Skin epidermis (tissue), 12 donors: Measurements from ENCODE around the gene ZNF428.
"Not testable (repeated sequence)": the region's sequence is repeated elsewhere in the genome, so short reads cannot be mapped to it uniquely, and the experiment has no call there.

Source experiments
- H3K27ac ChIP-seq, 21 experiments: fragments of 200-600 bp; sonication (generic) in 11 of 21; one replicate each; pipeline ENCODE4 v1.5.0; 2020; ENCODE audit warnings: mild to moderate bottlenecking in 3 of 21, inconsistent platforms in 2 of 21, moderate library complexity in 2 of 21
- H3K4me3 ChIP-seq, 7 experiments: fragments of 200-600 bp; sonication (generic) in 2 of 7; one replicate each; pipeline ENCODE4 v1.5.0; 2020; ENCODE audit warnings: inconsistent platforms in 2 of 7, mild to moderate bottlenecking in 2 of 7, moderate library complexity in 1 of 7

The ZNF428 gene

DNA sequence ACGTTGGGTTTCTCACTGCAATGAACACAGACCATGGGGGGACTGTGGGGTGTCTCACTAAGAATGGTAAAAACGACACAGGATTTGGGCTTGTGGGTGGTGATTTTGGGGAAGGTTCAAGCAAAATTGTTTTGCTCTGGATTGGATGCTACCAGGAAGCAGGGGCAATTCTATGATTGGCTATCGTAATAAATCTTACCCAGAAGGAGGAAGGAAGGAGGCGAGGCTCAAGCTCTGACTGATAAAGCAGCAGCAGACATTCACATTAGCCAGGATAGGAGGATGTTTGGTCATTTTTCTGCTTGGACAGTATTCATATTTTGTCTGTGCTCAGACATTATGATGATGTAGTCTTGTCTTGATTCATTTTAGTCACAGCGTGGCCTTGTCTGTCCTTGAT is 21.6 kb downstream of the ZNF428 start:
- no peak overlapping the region for H3K4me3 ChIP-seq
- peak overlapping the region in 4 of 21 experiments; percentile 88 to 100 (median 98) for H3K27ac ChIP-seq

DNA sequence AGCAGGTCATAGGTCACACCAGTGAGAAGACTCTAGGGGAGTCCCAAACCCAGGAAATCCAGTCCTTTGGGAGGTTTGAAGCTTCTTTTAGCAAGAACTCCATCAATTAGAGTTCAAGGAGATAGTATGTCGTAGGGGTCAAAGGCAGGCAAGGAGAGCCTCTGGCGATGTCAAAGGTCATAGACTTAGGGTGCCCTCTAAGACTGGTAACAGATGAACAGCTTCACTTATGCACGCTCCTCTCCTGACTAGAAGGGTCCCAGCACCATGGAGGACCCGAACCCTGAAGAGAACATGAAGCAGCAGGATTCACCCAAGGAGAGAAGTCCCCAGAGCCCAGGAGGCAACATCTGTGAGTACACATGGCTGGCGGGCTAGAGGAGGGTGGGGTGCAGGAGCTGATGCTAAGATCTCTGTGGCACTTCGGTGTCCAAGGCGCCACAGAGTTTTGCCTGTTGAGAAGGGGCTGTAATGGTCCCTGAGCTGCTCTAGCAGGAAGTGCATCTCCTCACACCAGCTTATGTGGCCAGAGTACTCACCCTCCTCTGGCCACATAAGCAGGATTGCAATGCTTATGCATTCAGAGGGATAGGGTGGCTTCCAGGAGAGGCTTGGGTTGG is 22.5 kb downstream of the ZNF428 start:
- peak overlapping the region; percentile 70 to 100 (median 97) for H3K27ac ChIP-seq
- peak overlapping the region; percentile 51 to 79 (median 64) for H3K4me3 ChIP-seq

DNA sequence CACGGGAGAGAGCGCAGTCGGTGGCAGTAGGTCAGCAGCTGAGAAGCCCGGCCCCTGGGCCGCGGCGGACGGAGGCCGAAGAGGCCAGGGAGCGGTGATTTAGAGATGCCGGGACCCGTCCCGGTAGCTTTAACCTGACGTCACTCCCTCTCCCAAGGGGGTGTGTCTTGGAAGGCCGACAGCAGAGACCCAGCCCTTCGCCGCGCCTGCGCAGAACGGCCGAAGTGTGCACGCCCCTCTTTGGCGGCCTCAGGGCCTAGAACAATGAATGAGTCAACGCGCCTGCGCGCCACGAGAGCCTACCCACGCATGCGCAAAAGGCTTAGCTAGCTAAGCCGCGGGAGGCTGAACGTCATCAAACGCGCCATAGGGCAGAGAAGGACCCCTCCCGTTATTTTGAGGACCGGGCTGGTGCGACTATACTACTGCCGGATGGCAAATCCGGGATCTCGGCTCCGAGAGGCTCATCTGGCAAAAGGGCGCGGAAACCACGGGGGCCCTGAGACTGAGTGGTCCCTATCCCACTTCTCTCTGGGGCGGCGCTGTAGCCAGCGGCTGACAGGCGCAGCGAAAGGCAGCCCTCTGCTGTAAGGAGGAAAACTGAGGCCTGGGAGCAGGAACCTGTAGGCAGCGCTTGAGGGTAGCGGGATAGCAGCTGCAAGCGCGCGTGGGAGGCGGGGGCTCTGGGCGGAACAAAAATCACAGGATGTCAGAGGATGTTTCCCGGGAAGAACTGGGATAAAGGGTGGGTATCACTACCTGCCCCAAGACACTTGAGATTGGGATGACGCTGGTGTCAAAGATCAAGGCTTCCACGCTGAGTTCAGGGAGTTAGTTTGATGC is 23.2 kb downstream of the ZNF428 start, which contains the start of the genes IRGQ and ZNF576:
Gene IRGQ, minus strand, starts transcription at position 136 of the 843 bp plus-strand sequence. CDS start 796 bp downstream, outside the sequence.
Gene ZNF576, plus strand, starts transcription at position 597 of the 843 bp plus-strand sequence. CDS start 514 bp downstream, outside the sequence.
- peak within 1 kb of the TSS; percentile 51 to 79 (median 64) for H3K4me3 ChIP-seq

DNA sequence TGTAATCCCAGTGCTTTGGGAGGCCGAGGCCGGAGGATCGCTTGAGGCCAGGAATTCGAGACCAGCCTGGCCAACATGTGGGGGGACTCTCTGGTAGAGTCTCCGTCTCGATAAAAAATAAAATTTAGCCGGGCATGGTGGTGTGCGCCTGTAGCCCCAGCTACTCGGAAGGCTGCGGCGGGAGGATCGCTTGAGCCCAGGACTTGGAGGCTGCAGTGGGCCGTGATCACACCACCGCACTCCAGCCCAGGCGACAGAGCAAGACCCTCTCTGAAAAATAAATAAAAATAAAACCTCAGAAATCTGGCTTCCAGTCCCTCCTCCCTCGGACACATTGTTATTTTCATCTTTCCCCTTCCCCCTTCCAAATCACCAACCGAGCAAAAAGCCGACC is 23.8 kb downstream of the ZNF428 start:
- Histone ChIP-seq H3K27ac (peak overlapping the region; percentile 10 to 99 (median 95)), H3K4me3 (peak overlapping the region; percentile 51 to 79 (median 64))

More for the DNA sequence above, 23.2 kb downstream of the ZNF428 start, which contains the start of the genes IRGQ and ZNF576:
- H3K27ac ChIP-seq: peak within 1 kb of the TSS; percentile 70 to 100 (median 97)

DNA sequence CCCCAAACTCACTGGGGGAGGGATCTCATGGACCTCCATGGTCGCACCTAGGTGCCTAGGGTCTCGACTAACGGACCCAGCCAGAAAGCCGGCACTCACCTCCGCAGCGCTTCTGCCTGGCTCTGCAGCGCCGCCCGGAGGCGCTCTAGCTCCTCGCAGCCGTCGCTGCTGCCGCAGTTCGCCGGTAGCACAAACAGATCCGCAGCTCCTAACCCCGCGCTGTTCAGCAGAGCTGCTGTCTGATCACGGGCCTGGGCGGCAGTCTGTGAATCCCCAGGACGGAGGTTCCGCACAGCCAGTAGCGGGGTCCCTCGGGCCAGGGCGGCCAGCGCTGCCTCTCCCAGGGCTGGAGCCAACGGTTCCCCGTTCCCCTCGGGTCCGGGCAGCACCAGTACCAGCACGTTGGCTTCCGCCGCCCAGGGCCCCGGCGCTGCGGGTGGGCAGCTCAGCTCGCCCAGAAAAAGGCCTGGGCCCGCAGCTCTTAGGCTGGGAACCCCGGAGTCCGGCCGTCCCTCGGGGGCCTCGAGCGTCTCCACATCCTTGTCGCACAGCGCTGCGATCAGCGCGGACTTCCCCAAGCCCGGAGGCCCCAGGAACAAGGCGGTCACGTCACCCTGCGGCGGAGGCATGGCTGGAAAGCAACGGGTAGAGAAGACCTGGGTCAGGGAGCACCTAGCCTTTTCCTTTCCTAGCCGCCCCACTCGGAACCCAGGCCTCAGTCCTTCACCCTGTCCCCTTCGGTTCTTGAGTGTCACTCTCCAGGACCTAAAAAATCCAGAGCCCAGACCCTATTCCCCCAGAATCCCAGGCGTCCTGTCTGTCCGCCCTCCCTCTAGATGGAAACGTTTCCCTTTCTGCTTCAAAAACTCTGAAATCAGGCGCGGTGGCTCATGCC is 24.5 kb downstream of the ZNF428 start:
- Histone ChIP-seq H3K27ac (peak overlapping the region; percentile 10 to 99 (median 95)), H3K4me3 (peak overlapping the region; percentile 51 to 79 (median 64))

DNA sequence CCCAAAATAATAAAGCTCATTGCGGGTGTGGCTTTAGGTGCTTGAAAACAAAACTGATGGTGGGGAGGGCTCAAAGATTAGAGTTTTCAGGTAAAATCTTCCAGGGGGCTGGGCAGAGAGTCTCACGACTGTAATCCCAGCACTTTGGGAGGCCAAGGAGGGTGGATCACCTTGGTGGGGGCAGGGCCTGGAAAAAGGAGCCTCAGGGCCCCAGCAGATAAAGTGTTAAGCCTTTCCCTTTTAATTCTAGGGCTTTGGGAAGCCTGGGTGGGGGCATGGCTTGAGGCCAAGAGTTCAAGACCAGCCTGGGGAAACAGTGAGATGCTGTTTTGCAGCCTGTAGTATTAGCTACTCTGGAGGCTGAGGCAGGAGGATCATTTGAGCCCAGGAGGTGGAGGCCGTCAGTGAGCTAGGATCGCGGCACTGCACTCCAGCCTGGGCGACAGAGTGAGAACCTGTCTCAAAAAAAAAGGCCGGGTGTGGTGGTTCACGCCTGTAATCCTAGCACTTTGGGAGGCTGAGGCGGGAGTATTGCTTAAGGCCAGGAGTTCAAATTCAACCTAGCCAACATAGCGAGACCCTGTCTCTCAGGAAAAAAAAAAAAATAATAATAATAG is 25.2 kb downstream of the ZNF428 start:
- Histone ChIP-seq H3K4me3 (peak overlapping the region; percentile 51 to 79 (median 64)), H3K27ac (peak overlapping the region in 16 of 21 experiments; percentile 5 to 99 (median 94))

DNA sequence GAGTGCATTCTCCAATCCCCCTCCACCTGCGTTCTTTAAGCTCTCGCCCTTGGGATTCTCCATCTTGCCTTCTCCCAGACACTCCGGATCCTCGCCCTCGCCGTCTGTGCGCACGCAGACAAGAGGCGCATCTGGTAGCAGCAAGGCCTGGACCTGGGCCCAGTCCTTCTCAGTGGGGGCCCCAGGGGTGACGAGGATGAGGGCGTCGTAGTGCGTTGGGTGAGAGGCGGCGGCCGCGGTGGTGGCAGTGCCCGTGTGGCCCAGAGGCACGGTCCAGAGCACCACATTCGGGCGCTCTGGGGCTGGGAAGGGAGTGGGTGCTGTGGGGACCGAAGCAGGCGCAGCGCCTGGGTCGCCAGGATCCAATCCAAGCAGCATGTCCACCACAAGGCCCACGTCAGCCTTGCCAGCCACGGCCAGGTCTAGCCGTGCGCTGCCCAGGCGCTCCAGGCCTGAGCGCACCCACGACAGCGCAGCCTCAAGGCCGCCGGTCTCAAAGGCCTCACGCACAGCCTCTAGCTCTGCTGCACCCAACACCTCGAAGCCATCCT is 26.6 kb downstream of the ZNF428 start:
- Histone ChIP-seq H3K4me3 (no peak overlapping the region), H3K27ac (peak overlapping the region in 2 of 21 experiments; percentile 35 to 51)

DNA sequence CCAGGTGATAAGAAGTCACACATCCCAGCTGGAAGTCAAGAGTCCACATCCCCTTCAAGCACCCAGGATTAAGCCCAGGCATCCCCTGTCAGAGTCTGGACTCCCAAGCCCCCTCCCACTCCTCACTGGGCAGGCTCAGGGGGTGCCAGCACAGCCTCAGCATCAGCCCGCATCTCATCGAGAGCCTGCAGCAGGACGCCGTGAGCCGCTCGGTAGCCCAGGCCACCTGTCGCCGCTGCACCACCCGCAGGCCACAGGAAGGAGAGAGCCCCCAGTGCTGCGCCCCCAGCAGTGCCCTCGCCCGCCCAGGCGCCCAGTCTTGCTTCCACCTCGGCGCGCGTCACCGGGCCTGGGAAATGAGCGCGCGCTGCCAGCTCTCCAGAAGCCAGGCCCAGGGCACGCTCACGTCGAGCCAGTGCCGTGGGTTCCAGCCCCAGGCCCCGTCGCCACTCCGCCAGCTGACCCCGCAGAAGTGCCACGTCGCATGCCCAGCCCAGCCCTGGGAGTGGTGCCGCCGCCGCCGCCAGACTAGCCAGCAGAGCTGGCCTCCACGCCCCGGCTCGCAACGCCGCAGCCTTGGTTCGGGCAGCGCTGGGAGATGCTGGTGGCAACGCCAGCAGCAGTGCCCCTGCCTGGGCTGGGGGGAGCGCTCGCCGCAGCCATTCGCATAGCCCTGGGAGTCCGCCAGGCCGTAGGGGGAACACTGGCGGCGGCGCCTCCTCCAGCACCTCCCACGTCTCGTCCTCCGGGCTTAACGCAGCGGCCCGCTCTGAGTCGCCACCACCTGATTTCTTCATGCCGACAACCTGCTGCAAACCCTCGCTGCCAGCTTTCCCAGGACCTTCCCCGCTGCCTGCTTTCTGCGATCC is 27.3 kb downstream of the ZNF428 start:
- Histone ChIP-seq H3K4me3 (no peak overlapping the region), H3K27ac (no peak overlapping the region)

DNA sequence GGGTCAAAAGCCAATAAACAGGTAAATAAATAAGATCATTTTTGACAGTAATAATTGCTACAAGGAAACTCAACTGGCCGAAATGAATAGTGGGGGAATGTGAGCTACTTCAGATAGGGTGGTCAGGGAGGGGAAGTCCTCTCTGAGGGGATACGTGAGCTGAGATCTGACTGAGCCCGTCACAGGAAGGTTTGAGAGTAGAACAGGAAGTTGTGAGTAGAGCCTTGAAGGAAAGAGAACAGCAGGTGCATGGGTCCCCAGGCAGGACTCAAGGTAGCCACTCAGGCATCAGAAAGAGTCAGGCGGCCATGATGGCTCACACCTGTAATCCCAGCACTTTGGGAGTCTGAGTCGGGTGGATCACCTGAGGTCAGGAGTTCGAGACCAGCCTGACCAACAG is 29.8 kb downstream of the ZNF428 start:
- H3K27ac ChIP-seq: peak overlapping the region in 1 of 21 experiments; percentile 5
- H3K4me3 ChIP-seq: no peak overlapping the region

DNA sequence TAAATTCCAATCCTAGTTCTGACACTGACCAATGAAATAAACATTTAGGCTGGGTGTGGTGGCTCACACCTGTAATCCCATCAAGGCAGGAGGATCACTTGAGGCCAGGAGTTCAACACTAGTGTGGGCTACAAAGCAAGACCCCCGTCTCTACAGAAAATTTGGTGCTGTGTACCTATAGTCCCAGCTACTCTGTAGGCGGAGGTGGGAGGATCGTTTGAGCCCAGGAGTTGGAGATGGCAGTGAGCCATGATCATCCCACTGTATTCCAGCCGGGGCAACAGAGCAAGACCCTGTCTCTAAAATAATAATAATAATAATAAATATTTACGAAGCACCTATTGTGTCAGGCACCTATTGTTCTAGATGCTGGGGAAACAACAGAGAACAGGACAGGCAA is 30.2 kb downstream of the ZNF428 start:
- Histone ChIP-seq H3K4me3 (no peak overlapping the region), H3K27ac (no peak overlapping the region)

DNA sequence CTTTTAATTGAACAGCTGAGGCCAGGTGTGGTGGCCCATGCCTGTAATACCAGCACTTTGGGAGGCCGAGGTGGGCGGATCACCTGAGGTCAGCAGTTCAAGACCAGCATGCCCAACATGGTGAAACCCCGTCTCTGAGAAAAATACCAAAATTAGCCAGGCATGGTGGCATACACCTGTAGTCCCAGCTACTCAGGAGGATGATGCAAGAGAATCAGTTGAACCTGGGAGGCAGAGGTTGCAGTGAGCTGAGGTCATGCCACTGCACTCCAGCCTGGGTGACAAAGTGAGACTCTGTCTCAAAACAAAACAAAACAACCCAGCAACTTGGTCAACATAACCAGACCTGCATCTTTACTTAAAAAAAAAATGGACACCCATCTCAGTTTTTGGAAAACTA is 32.4 kb downstream of the ZNF428 start:
- H3K4me3 ChIP-seq, H3K27ac ChIP-seq: not testable (repeated sequence)

DNA sequence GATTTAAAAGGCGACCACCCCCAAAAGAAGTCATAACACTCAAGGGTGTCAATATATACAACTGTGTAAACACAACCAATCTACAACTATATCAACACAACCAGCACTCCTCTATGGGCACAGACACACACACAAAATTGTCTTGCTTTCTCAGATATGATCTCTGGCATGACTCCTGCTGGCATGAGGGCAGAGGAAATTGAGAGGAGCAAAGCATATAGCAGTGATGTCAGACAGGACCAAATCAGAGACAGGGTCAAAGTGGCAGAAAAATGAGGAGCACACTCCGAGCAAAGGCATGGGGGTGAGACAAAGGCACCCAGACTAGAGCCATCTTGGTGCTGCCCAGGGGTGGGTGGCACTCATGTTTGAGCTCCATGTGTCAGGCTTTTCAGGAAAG is 33.1 kb downstream of the ZNF428 start:
- Histone ChIP-seq H3K4me3 (no peak overlapping the region), H3K27ac (no peak overlapping the region)

DNA sequence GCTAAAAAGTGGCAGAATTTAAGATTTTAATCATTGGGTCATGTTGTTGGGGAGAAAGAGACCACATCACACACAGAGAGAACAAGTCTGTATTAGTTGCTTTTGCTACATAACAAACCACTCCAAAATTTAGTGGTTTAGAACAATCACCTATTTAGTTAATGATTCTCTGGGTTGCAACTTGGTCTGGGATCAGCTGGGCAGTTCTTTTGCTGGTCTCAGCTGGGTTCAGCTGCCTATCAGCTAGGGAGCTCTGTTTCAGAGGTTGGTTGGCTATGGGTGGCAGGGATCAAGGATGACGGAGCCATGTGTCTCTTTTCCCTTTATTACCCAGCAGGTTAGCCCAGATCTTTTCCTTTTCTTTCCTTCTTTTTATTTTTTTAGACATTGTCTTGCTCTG is 34.9 kb downstream of the ZNF428 start:
- Histone ChIP-seq H3K4me3 (no peak overlapping the region), H3K27ac (peak overlapping the region in 6 of 21 experiments; percentile 0 to 54 (median 26))

DNA sequence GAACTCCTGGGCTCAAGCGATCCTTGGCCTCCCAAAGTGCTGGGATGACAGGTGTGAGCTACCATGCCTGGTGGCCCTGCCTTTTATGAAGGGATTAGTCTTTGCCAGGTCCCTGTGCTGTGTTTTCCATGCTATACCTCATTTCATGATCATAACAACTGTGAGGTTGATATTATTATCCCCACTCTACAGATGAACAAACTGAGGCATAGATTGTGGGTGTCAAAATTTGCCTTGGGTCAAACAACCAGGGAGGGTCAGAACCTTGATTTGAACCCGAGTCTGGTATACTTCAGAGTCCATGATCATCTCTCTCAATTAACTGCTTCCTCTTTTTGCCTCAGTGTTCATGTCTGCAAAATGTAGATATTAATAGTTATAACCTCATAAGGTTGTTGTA is 36.9 kb downstream of the ZNF428 start:
- Histone ChIP-seq H3K4me3 (no peak overlapping the region), H3K27ac (no peak overlapping the region)

DNA sequence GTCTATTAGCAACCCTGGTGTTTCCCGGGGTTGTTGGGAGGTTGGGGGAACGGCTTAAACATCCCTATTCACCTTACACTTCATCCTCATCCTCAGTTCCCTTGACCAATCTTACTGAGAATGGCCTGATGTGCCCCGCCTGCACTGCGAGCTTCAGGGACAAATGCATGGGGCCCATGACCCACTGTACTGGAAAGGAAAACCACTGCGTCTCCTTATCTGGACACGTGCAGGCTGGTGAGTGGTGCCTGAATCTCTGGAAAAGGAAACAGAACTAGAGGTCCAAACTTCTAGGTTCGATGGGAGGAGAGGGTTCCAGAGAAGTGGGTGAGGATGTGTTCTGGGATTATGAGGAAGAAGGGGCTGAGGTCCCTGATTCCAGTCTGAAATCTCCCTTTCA is 38.0 kb downstream of the ZNF428 start:
- Histone ChIP-seq H3K4me3 (peak overlapping the region in 2 of 7 experiments; percentile 32 to 49), H3K27ac (peak overlapping the region in 9 of 21 experiments; percentile 59 to 83 (median 75))

DNA sequence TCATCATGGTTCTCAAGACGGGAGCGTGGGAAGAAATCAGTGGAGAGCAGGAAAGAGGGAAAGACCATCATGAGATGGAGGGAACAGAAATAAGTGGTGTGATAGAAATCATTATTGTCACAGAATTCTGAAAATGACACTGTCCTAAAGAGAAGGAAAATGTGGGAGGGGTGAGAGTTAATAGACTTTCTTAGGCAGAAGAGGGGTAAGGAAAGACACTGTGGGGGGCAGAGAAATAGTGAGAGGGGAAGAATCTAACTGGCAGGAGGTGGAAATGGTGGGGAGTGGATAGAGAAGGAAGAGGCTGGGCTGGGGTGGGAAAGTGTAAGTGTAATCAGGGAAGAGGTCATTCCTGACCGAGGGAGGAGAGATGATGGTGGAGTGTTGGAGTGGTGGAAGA is 40.6 kb downstream of the ZNF428 start:
- Histone ChIP-seq H3K27ac (no peak overlapping the region), H3K4me3 (no peak overlapping the region)

DNA sequence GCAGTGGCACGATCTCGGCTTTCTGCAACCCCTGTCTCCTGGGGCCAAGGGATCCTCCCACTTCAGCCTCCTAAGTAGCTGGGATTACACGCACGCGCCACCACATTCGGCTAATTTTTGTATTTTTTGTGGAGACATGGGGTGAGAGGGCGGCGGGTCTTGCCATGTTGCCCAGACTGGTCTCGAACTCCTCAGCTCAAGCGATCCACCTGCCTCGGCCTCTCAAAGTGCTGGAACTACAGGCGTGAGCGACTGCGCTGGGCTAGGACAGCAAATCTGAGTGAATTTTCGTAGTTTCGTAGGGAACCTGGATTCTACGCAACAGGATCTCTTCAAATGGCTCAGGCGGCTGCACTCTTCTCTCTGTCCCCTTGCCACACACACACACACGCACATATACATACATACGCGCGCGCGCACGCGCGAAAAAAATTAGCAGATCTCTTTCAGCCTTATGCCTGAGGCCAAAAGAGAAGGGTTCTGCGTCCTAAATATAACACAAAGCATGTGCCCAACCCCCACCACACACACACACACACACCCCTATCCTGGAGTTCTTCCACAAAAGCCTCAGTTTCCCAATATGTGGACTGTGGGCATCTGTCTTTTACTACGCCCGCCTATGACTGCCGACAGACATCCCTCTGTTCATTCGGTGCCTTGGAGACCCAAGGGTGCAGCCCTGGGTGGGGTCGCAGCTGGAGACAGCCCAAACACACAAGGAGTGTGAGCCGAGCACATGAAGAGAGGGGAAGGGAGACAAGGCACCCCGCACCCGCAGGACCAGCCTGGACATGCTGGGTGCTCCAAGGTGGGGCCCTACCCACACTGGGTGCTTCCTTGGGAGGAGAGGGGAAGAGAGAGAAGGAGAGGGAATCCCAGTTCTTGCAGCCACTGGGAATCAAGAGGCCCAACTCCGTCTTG is 43.2 kb downstream of the ZNF428 start:
- peak overlapping the region in 20 of 21 experiments; percentile 40 to 93 (median 77) for H3K27ac ChIP-seq
- peak overlapping the region; percentile 69 to 89 (median 86) for H3K4me3 ChIP-seq
